IPS-18a (cell line): ENCODE results near the gene ACTBL2.

Source experiments
- H3K27ac ChIP-seq: one replicate; pipeline ENCODE4 v1.5.1; 2013; ENCODE audit warnings: low read length
- H3K27me3 ChIP-seq: one replicate; pipeline ENCODE4 v1.6.1; 2013; ENCODE audit warnings: mild to moderate bottlenecking, low read length; ENCODE audit not compliant: control insufficient read depth, insufficient read depth
- H3K36me3 ChIP-seq: one replicate; pipeline ENCODE4 v1.6.1; 2013; ENCODE audit warnings: low read depth, low read length; ENCODE audit not compliant: control insufficient read depth
- H3K4me1 ChIP-seq: one replicate; pipeline ENCODE4 v1.6.1; 2013; ENCODE audit warnings: low read depth, low read length; ENCODE audit not compliant: control insufficient read depth
- H3K4me3 ChIP-seq: one replicate; pipeline ENCODE4 v1.5.1; 2013; ENCODE audit warnings: low read length
- H3K9ac ChIP-seq: one replicate; pipeline ENCODE4 v1.6.1; 2013; ENCODE audit warnings: mild to moderate bottlenecking, low read length, moderate library complexity
- H3K9me3 ChIP-seq: one replicate; pipeline ENCODE4 v1.6.1; 2013; ENCODE audit warnings: low read depth, low read length; ENCODE audit not compliant: control insufficient read depth

Gene ACTBL2

DNA sequence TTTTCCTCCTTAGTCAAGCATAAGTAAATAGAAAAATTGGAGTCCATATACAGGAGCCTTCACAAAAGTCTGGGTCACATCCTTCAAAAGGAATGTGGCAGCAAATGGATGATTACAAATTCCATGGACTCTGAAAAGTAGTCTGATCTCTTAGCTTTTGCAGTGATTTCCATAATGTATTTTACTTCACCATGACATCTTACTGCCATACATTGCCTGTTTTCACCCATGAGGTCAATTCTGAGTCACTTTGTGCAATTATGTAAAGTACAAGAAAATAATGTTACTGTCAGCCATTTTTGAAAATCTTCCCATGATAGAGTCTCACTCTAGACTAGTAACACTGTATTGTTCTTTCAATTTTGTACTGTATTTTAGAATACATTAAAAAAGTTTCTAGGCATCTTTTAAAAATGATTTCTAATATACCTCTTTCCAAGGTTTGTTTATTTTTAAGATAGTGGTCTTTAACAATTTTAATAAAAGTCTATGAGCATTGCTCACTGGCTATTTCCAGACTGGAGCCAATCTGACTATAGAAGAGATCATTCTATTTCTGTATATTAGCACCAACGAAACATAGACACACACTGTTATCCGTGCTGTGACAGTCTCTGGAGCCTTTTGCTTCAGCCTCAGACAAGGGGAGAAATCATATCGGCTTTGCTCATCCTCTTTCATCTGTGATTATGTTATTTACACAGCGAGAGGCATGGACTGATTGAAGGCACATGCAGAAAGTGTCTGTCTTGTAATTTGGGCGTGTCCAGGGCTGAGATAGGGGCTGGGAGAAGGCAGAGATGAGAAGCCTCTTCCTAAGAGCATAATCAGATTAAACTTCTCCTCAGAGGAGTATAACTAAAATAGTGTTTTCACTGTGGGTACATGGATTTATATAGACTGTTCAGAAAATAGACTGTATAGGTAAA, 22.9 kb upstream of the ACTBL2 start:
- H3K9me3 ChIP-seq, result no peaks in the 10 kb centered on the region
- no peaks in the 10 kb centered on the region for H3K27me3 ChIP-seq
- H3K36me3 ChIP-seq, result no peaks in the 10 kb centered on the region
- no peak overlapping the region for H3K27ac ChIP-seq
- H3K4me3 ChIP-seq, result no peak overlapping the region
- H3K4me1 ChIP-seq, result no peaks in the 10 kb centered on the region
- H3K9ac ChIP-seq, result no peak overlapping the region

DNA sequence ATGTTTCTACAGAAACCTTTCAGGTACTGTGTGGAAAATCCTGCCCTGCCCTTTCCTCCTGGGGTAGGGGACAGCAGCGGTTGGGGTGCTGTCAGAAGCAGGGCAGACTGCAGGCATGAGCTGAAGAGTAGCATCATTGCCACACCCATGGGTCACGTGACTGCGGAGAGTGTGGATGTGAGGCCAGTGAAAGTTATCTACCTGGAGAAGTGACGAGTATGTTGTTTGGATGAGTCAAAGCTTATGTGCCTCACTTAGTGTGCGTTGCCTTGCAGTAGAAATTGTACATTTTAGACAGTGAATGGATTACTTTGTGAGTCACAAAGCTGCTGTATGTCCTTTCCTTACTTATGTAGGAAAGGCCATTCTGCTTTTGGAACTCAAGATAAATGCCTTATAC, 21.7 kb upstream of the ACTBL2 start:
- Histone ChIP-seq H3K27me3 (no peaks in the 10 kb centered on the region), H3K9me3 (no peaks in the 10 kb centered on the region), H3K36me3 (no peaks in the 10 kb centered on the region), H3K4me3 (no peak overlapping the region), H3K4me1 (no peaks in the 10 kb centered on the region), H3K27ac (no peak overlapping the region), H3K9ac (no peak overlapping the region)

DNA sequence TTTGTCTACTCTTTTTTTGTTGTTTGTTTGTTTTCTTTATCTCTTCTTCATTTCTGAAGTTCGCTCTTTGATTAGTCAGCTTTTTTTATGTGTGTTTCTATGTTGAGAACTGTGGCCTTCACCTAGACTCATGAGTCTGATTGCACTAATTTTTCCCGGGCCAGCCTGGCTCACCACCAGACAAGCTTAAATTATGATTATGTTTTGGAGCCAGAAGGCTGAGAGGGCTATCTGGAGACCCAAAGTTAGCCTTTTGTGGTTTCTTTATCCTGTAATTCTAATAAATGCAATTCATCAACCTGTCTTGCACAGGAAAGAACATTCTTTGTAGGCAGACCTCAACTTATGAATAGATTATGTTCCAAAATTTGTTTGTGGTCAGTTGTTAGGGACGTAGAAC, 20.8 kb upstream of the ACTBL2 start:
- Histone ChIP-seq H3K27ac (no peak overlapping the region), H3K4me1 (no peaks in the 10 kb centered on the region), H3K9ac (no peak overlapping the region), H3K36me3 (no peaks in the 10 kb centered on the region), H3K27me3 (no peaks in the 10 kb centered on the region), H3K9me3 (no peaks in the 10 kb centered on the region), H3K4me3 (no peak overlapping the region)

DNA sequence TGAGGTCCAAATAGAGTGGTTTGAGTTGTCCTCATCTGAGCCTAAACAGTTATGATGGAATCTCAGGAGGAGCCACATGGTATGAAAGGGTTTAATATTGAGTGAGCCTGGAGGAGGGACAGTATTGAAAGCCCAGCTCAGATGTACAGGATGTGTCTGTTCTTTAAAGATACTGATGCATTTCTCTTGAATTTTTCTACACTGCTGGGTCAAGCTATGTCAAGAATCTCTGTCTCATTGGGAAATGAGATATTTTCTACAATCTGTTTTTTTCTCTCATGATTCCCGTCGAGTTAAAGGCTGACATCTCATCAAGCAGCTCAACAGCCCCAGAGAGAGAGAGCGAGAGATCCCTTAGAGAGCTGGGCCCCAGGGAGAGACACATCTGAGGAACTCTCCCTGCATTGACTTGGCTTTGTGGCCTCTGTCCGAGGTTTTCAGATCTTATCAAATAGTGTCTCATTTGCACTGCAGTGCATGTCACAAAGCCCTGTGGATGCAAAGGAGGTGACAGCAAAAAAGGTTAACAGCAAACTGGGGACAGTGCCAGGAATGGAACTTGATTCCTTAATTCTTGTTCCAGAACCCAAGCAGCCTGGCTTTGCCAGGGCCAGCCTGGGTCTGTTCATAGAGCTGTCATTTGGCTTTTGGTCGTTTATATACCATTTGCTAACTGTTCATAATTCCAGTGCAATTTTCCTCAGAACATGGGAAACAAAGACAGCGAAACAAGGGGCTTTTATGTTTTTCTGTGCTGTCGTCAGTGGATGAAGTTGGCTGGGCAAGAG, 19.0 kb upstream of the ACTBL2 start:
- no peak overlapping the region for H3K27ac ChIP-seq

DNA sequence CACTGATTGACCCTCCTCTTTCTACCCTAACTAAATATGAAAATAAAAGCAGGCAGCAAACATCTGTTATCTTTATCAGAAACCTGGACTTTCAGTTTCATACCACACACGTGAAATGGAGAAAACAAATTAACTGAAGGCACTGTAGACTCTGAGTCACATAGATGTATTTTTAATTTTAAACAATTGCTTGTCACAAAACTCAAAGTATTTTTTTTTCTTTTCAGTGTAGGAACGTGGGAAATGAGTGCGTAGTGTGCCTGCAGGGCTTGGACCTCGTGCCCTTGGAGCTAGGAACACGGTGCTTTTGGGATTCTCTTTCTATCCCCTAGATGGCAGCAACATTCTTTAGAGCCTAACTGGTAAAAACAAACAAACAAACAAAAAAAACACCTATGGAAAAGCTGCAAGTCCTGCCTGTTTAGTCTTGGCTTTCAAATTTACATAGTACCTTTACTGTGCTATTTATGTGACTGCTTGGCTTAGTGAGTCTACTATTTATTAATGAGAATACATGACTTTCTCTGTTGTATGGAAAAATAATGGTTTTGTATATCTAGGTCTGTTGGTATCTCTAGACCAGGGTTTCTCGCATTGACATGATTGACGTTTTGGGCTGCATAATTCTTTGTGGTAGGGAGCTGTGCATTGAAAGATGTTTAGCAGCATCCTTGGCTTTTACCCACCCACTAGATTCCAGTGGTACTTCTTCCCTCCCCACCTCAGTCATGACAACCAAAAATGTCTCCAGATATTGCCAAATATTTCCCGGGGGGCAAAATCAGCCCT, 16.8 kb upstream of the ACTBL2 start:
- Histone ChIP-seq H3K27me3 (no peaks in the 10 kb centered on the region), H3K9ac (no peak overlapping the region), H3K4me3 (no peak overlapping the region), H3K27ac (no peak overlapping the region), H3K4me1 (peaks cover 3% of the 10 kb centered on the region), H3K36me3 (no peaks in the 10 kb centered on the region), H3K9me3 (no peaks in the 10 kb centered on the region)

More for the DNA sequence above, 19.0 kb upstream of the ACTBL2 start:
- H3K9ac ChIP-seq, result no peak overlapping the region
- H3K27me3 ChIP-seq, result no peaks in the 10 kb centered on the region
- no peaks in the 10 kb centered on the region for H3K4me1 ChIP-seq
- H3K4me3 ChIP-seq, result no peak overlapping the region
- H3K9me3 ChIP-seq, result no peaks in the 10 kb centered on the region
- no peaks in the 10 kb centered on the region for H3K36me3 ChIP-seq

- Histone ChIP-seq H3K27ac (no peak overlapping the region), H3K4me3 (no peak overlapping the region), H3K27me3 (no peaks in the 10 kb centered on the region), H3K4me1 (peaks cover 3% of the 10 kb centered on the region), H3K9me3 (no peaks in the 10 kb centered on the region), H3K36me3 (no peaks in the 10 kb centered on the region), H3K9ac (no peak overlapping the region)
These were observed 15.1 kb upstream of the ACTBL2 start for GRCh38 chr5:57497733-57498132.

GRCh38 chr5:57495285-57496086, 12.9 kb upstream of the ACTBL2 start:
- peaks cover 3% of the 10 kb centered on the region for H3K4me1 ChIP-seq
- no peaks in the 10 kb centered on the region for H3K9me3 ChIP-seq
- no peaks in the 10 kb centered on the region for H3K27me3 ChIP-seq
- no peak overlapping the region for H3K4me3 ChIP-seq
- no peak overlapping the region for H3K27ac ChIP-seq
- no peak overlapping the region for H3K9ac ChIP-seq
- H3K36me3 ChIP-seq, result no peaks in the 10 kb centered on the region

- Histone ChIP-seq H3K36me3 (no peaks in the 10 kb centered on the region), H3K9me3 (no peaks in the 10 kb centered on the region), H3K4me3 (no peak overlapping the region), H3K27me3 (no peaks in the 10 kb centered on the region), H3K4me1 (peaks cover 3% of the 10 kb centered on the region), H3K9ac (no peak overlapping the region), H3K27ac (no peak overlapping the region)
These were observed 11.8 kb upstream of the ACTBL2 start for GRCh38 chr5:57494104-57495098.

DNA sequence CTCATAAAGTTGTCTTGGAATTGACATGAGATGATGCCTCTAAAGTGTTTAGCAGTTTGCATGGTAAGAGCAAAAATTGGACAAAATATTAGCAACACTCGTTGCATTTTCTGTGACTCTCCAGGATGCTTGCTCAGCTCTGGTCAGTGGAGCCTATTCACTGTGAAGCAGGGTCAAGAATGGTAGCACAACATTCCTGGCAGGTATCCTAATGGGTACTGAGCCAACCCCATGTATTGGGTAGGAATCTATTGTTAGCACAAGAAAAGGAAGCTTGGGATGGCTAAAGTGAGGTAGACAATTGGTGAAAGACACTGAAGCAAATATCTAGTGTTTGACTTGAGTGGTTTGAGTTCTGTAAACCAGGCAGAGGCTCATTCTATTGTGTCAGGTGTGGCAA, 10.4 kb upstream of the ACTBL2 start:
- H3K4me3 ChIP-seq, result no peak overlapping the region
- no peak overlapping the region for H3K27ac ChIP-seq
- peaks cover 3% of the 10 kb centered on the region for H3K4me1 ChIP-seq
- no peak overlapping the region for H3K9ac ChIP-seq
- H3K9me3 ChIP-seq, result no peaks in the 10 kb centered on the region
- no peaks in the 10 kb centered on the region for H3K36me3 ChIP-seq
- no peaks in the 10 kb centered on the region for H3K27me3 ChIP-seq

DNA sequence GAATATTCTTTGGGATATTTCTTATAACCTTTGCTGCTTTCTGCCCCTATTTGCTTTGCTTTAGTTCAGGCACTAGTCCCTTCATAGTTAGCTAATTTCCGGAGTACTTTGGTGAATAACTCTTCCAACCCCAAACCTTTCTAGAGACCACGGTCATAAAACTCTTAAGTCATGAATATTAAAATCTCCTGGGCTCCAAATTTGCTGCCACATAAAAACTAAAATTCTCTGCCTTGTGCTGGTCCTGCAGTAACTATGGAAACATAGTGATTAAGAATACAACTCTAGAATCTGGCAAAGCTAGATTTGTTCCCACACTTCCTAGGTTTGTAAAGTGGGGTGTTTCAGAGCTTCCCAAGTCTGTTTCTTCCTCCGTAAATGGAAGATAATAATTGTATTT, 10.0 kb upstream of the ACTBL2 start:
- no peak overlapping the region for H3K4me3 ChIP-seq
- H3K4me1 ChIP-seq, result peaks cover 3% of the 10 kb centered on the region
- no peaks in the 10 kb centered on the region for H3K36me3 ChIP-seq
- H3K27ac ChIP-seq, result no peak overlapping the region
- H3K9me3 ChIP-seq, result no peaks in the 10 kb centered on the region
- H3K9ac ChIP-seq, result no peak overlapping the region
- no peaks in the 10 kb centered on the region for H3K27me3 ChIP-seq
